H1 (cell line): Measurements from ENCODE around the gene PHYHD1. TPM values are rescaled to one million over a fixed set of nuclear protein-coding genes. Genes with fewer than 3 reads are reported as not detected.
A peak's percentile ranks its signal among the peaks of the same experiment; 100 is the strongest.

Experiments used
- CTCF ChIA-PET: fragments of 300-600 bp; sonication (Branson Sonifier 250); formaldehyde crosslinking; loops from one replicate; lab custom pipeline; 2021; ENCODE audit not compliant: partially characterized antibody; lab: Charles Lee
- POLR2A ChIA-PET: fragments of 300-600 bp; sonication (Branson Sonifier 250); formaldehyde crosslinking; loops from one replicate; lab custom pipeline; 2021; ENCODE audit warnings: inconsistent platforms; ENCODE audit not compliant: partially characterized antibody; lab: Charles Lee
- DNase-seq, 2 experiments: peaks; one replicate each; pipeline versions ENCODE4 v3.0.0 to v3.0.0-alpha.2; 2010 to 2022; ENCODE audit warnings: low spot score in 2 of 2, low read depth in 1 of 2, mixed read lengths in 1 of 2
- FAIRE-seq: peaks from 2 replicates; lab custom pipeline; 2011; peaks lifted over from hg19 to GRCh38; lab: Jason Lieb, UNC
- H2AFZ ChIP-seq: 2 replicates; pipeline ENCODE4 v1.8.1; 2012; ENCODE audit warnings: low read length, inconsistent platforms
- H2AK5ac ChIP-seq: 2 replicates; pipeline ENCODE4 v1.6.1; 2013; ENCODE audit warnings: low read depth, low read length
- H2BK120ac ChIP-seq: replicated peaks from 2 replicates; pipeline ENCODE3; 2013; ENCODE audit warnings: low read depth, low read length, inconsistent platforms
- H2BK12ac ChIP-seq: 2 replicates; pipeline ENCODE4 v1.6.1; 2013; ENCODE audit warnings: low read depth, low read length
- H2BK15ac ChIP-seq: 2 replicates; pipeline ENCODE4 v1.6.1; 2013; ENCODE audit warnings: low read length
- H2BK20ac ChIP-seq: 2 replicates; pipeline ENCODE4 v1.6.1; 2013; ENCODE audit warnings: low read length
- H2BK5ac ChIP-seq: 2 replicates; pipeline ENCODE4 v1.6.1; 2013; ENCODE audit warnings: low read depth, low read length
- H3K14ac ChIP-seq: 2 replicates; pipeline ENCODE4 v1.6.1; 2013; ENCODE audit warnings: inconsistent platforms; ENCODE audit not compliant: insufficient read length
- H3K18ac ChIP-seq: 2 replicates; pipeline ENCODE4 v1.6.1; 2013; ENCODE audit warnings: low read length; ENCODE audit errors: extremely low read depth
- H3K23ac ChIP-seq: 2 replicates; pipeline ENCODE4 v1.6.1; 2013; ENCODE audit warnings: inconsistent platforms; ENCODE audit not compliant: insufficient read length
- H3K23me2 ChIP-seq: 2 replicates; pipeline ENCODE4 v1.6.1; 2013; ENCODE audit warnings: low read depth, low read length
- H3K27ac ChIP-seq: 2 replicates; pipeline ENCODE4 v1.6.1; 2011; ENCODE audit warnings: low read depth, low read length, inconsistent platforms
- H3K27me3 ChIP-seq, 4 experiments: replicated peaks in 1 of 4; 1 replicate in 1 of 4; 2 replicates in 3 of 4; pipeline versions ENCODE4 v1.6.1 to v1.8.1; 2011 to 2013; ENCODE audit warnings: low read length in 3 of 4, mild to moderate bottlenecking in 3 of 4, inconsistent platforms in 2 of 4, mixed read lengths in 2 of 4, moderate library complexity in 1 of 4; ENCODE audit not compliant: control insufficient read depth in 3 of 4, insufficient read depth in 3 of 4; ENCODE audit errors: extremely low read depth in 1 of 4
- H3K36me3 ChIP-seq, 4 experiments: 2 replicates each; pipeline versions ENCODE4 v1.6.1 to v1.8.1; 2011 to 2013; ENCODE audit warnings: mild to moderate bottlenecking in 4 of 4, low read length in 3 of 4, moderate library complexity in 2 of 4, control low read depth in 1 of 4, inconsistent platforms in 1 of 4; ENCODE audit not compliant: insufficient read depth in 4 of 4, control insufficient read depth in 2 of 4
- H3K4ac ChIP-seq: replicated peaks from 2 replicates; pipeline ENCODE3; 2013; ENCODE audit warnings: low read length, low read depth, mixed read lengths, inconsistent platforms; ENCODE audit not compliant: insufficient read length
- H3K4me1 ChIP-seq, 4 experiments: replicated peaks in 1 of 4; 1 replicate in 1 of 4; 2 replicates in 3 of 4; pipeline versions ENCODE4 v1.6.1 to v1.8.1; 2011 to 2013; ENCODE audit warnings: low read length in 3 of 4, inconsistent platforms in 2 of 4, mixed read lengths in 1 of 4; ENCODE audit not compliant: insufficient read depth in 4 of 4, control insufficient read depth in 3 of 4
- H3K4me2 ChIP-seq, 2 experiments: 2 replicates each; pipeline versions ENCODE4 v1.6.1 to v1.8.1; 2011 to 2013; ENCODE audit warnings: low read depth in 2 of 2, low read length in 2 of 2, control low read depth in 1 of 2, inconsistent platforms in 1 of 2, mild to moderate bottlenecking in 1 of 2; ENCODE audit not compliant: insufficient read depth in 1 of 2
- H3K4me3 ChIP-seq, 4 experiments: fragments of 200-600, 300-600 bp in 1 of 4; sonication (generic), shearing (Covaris generic), sonication (Bioruptor Twin) in 1 of 4; 2 replicates each; pipeline versions ENCODE4 v1.5.1 to v1.8.1; 2011 to 2016; ENCODE audit warnings: low read length in 4 of 4, low read depth in 3 of 4, control low read depth in 2 of 4, inconsistent platforms in 2 of 4, mild to moderate bottlenecking in 2 of 4, mixed read lengths in 1 of 4, moderate library complexity in 1 of 4; ENCODE audit not compliant: insufficient read depth in 2 of 4; ENCODE audit errors: extremely low read depth in 1 of 4
- H3K56ac ChIP-seq: replicated peaks from 2 replicates; pipeline ENCODE3; 2013; ENCODE audit warnings: low read depth, mild to moderate bottlenecking, mixed read lengths, low read length, inconsistent platforms; ENCODE audit not compliant: insufficient read length
- H3K79me1 ChIP-seq: 2 replicates; pipeline ENCODE4 v1.6.1; 2013; ENCODE audit warnings: low read depth, low read length, control low read depth
- H3K79me2 ChIP-seq, 2 experiments: 2 replicates each; pipeline versions ENCODE4 v1.6.1 to v1.8.1; 2012 to 2013; ENCODE audit warnings: low read length in 2 of 2, mild to moderate bottlenecking in 2 of 2, inconsistent platforms in 1 of 2; ENCODE audit not compliant: insufficient read depth in 2 of 2, control insufficient read depth in 1 of 2
- H3K9ac ChIP-seq, 4 experiments: replicated peaks in 1 of 4; 1 replicate in 1 of 4; 2 replicates in 3 of 4; pipeline versions ENCODE4 v1.6.1 to v1.8.1; 2011 to 2013; ENCODE audit warnings: low read depth in 3 of 4, low read length in 3 of 4, control low read depth in 2 of 4, mild to moderate bottlenecking in 2 of 4, moderate library complexity in 2 of 4, inconsistent platforms in 1 of 4; ENCODE audit errors: extremely low read depth in 1 of 4
- H3K9me3 ChIP-seq, 2 experiments: 2 replicates each; pipeline versions ENCODE4 v1.6.1 to v1.8.1; 2012 to 2013; ENCODE audit warnings: mild to moderate bottlenecking in 2 of 2, moderate library complexity in 2 of 2, control low read depth in 1 of 2, inconsistent platforms in 1 of 2, low read depth in 1 of 2, low read length in 1 of 2, mixed read lengths in 1 of 2; ENCODE audit not compliant: insufficient read depth in 2 of 2
- H4K20me1 ChIP-seq, 2 experiments: replicated peaks in 1 of 2; 2 replicates each; pipeline versions ENCODE3 to v1.8.1; 2011 to 2013; ENCODE audit warnings: inconsistent platforms in 2 of 2, low read length in 2 of 2, mild to moderate bottlenecking in 1 of 2; ENCODE audit not compliant: insufficient read depth in 2 of 2, control insufficient read depth in 1 of 2
- H4K5ac ChIP-seq: 2 replicates; pipeline ENCODE4 v1.6.1; 2013; ENCODE audit warnings: low read length, low read depth, mixed read lengths, inconsistent platforms; ENCODE audit not compliant: insufficient read length
- H4K8ac ChIP-seq: 2 replicates; pipeline ENCODE4 v1.8.0; 2013; ENCODE audit warnings: mild to moderate bottlenecking, moderate library complexity, low read length, inconsistent platforms; ENCODE audit not compliant: insufficient read depth; ENCODE audit errors: extremely low read depth
- H4K91ac ChIP-seq: replicated peaks from 2 replicates; pipeline ENCODE3; 2013; ENCODE audit warnings: low read length, mixed read lengths, inconsistent platforms; ENCODE audit not compliant: insufficient read length
- ATF3 ChIP-seq: IDR thresholded peaks from 2 replicates; pipeline ENCODE4 v1.6.1; 2011; ENCODE audit warnings: low read depth, mild to moderate bottlenecking, low read length; ENCODE audit not compliant: insufficient read depth
- EZH2 ChIP-seq: fragments of 200-600 bp; sonication (generic); IDR thresholded peaks from 2 replicates; pipeline ENCODE4 v1.7.1; 2012; ENCODE audit warnings: low read depth, mild to moderate bottlenecking, moderate library complexity, low read length, inconsistent platforms; ENCODE audit not compliant: severe bottlenecking
- KDM5A ChIP-seq: fragments of 200-600 bp; IDR thresholded peaks from 2 replicates; pipeline ENCODE4 v1.7.1; 2012; ENCODE audit warnings: mild to moderate bottlenecking, low read length, inconsistent platforms, mixed read lengths
- POLR2A ChIP-seq, 2 experiments: IDR thresholded peaks; 1 replicate in 1 of 2; 2 replicates in 1 of 2; pipeline ENCODE4 v1.6.1; 2011; ENCODE audit warnings: low read depth in 2 of 2, low read length in 2 of 2, mild to moderate bottlenecking in 2 of 2; ENCODE audit errors: control extremely low read depth in 1 of 2
- RFX5 ChIP-seq: IDR thresholded peaks from 2 replicates; pipeline ENCODE4 v1.6.1; 2011; ENCODE audit warnings: low read depth, low read length, improper control_type of control experiment, borderline replicate concordance
- WGBS, 2 experiments: shearing (Covaris generic) in 1 of 2; methylation state at CpG; one replicate each; pipeline versions ENCODE4 v1.1.6 to v1.1.7; 2013 to 2015; ENCODE audit warnings: low lambda C conversion rate in 2 of 2, mixed read lengths in 2 of 2, inconsistent platforms in 1 of 2, low coverage in 1 of 2, missing lambda C conversion rate in 1 of 2; ENCODE audit not compliant: insufficient replicate concordance in 2 of 2, insufficient coverage in 1 of 2, insufficient read length in 1 of 2; ENCODE audit errors: extremely low coverage in 1 of 2, missing lambda C conversion rate in 1 of 2; 5-methylcytosine and 5-hydroxymethylcytosine counted together
- polyA plus RNA-seq, 7 experiments: library from polyadenylated mRNA; depleted of rRNA in 3 of 7; stranded (reverse) in 5 of 7; unstranded in 2 of 7; fragments of >200 nt in 5 of 7; fragments of 200-250 nt in 2 of 7; gene quantifications; 1 replicate in 5 of 7; 2 replicates in 1 of 7; 4 replicates in 1 of 7; pipeline versions ENCODE4 v1.2.1 to v1.2.3, GENCODE V29; 2011 to 2013; ENCODE audit warnings: missing spikeins in 2 of 7, mixed read lengths in 2 of 7
- total RNA-seq: library from RNA; stranded (reverse); fragmentation: NEBNext Ultra II Directional; extraction: Animal tissue kit (Norgen Biotek cat#: 25700); gene quantifications from 2 replicates; pipeline ENCODE4 v1.2.1, GENCODE V29; 2021

Gene PHYHD1
- total and polyA plus RNA-seq, 2 of the 8 experiments (the other 6 are each of a cell fraction or from before 2014, with no cell fraction given) = 14.1 to 25.6 TPM

GRCh38 chr9:128943832-128944620 is 23.2 kb downstream of the PHYHD1 start:
- Histone ChIP-seq H3K23ac (no peak overlapping the region), H2BK5ac (no peak overlapping the region), H3K9ac (no peak overlapping the region), H2BK12ac (no peak overlapping the region), H4K91ac (no peak overlapping the region), H2BK20ac (no peak overlapping the region), H2AFZ (no peak overlapping the region), H4K5ac (no peak overlapping the region), H4K8ac (no peak overlapping the region), H3K4ac (no peak overlapping the region), H2BK15ac (no peak overlapping the region), H4K20me1 (peaks cover 0 to 1% of the 10 kb centered on the region in 2 experiments), H3K27me3 (no peaks in the 10 kb centered on the region), H3K14ac (no peak overlapping the region), H3K27ac (no peak overlapping the region), H3K18ac (no peak overlapping the region), H2BK120ac (no peak overlapping the region), H3K23me2 (peaks cover 13% of the 10 kb centered on the region), H3K9me3 (no peaks in the 10 kb centered on the region), H3K79me1 (peaks cover 10% of the 10 kb centered on the region), H3K4me2 (no peak overlapping the region), H3K56ac (no peak overlapping the region), H3K36me3 (peaks cover 0 to 5% (median 2%) of the 10 kb centered on the region in 4 experiments; a peak in 2 of 8 replicates), H3K4me3 (no peak overlapping the region), H3K4me1 (peaks cover 0 to 9% (median 6%) of the 10 kb centered on the region in 4 experiments; a peak in 3 of 7 replicates), H3K79me2 (peaks cover 0 to 17% of the 10 kb centered on the region in 2 experiments; a peak in 1 of 4 replicates), H2AK5ac (no peak overlapping the region)
- FAIRE-seq (no peak), DNase-seq (no peak)
- POLR2A ChIA-PET = interaction anchor here (1.3 to 2.4 kb wide), 2 partner anchors 15 to 114 kb away, joined by 4 to 9 read pairs; no protein-coding TSS in a partner anchor
- TF ChIP-seq KDM5A (no peak), EZH2 (no peak), ATF3 (no peak), POLR2A (IDR thresholded peaks at IDR 0.05; ENCODE audit: control extremely low read depth in 1 of 2, low read depth in 2 of 2, low read length in 2 of 2) (peak in 1 of 2 experiments; percentile 32; a peak in 1 of 3 replicates), RFX5 (no peak)
- CTCF ChIA-PET = interaction anchor here (0.6 to 2.5 kb wide), 6 partner anchors 9 to 603 kb away, joined by 3 to 6 read pairs (median 4); partner anchors contain the start of gene ENDOG
- 89% methylated on average over 7 of the region's 7 CpGs; no CpG with 5 or more reads in 1 of the 2 experiments for WGBS, 2 experiments
